Right lobe of liver (tissue), 4 donors: ENCODE data around the gene LEF1.

ENCODE experiments used
- CTCF ChIP-seq, 4 donors: fragments of 200-600 bp in 3 of 4; fragments of 450-650 bp in 1 of 4; IDR thresholded peaks; one replicate each; pipeline versions ENCODE4 v1.5.1 to v1.8.0; 2016 to 2022; ENCODE audit warnings: antibody characterized with exemption in 4 of 4, mild to moderate bottlenecking in 2 of 4
- POLR2A ChIP-seq: fragments of 450-650 bp; IDR thresholded peaks from one replicate; pipeline ENCODE4 v1.6.1; 2017; ENCODE audit warnings: antibody characterized with exemption, mild to moderate bottlenecking
- donor health status: DM: no; HTN: no; CAD: no.
- donor health status: DM: no; HTN: no; CAD: no.
- donor health status: DM: no; HTN: yes; CAD: no.

- no peak for TF ChIP-seq CTCF (IDR thresholded peaks at IDR 0.05)
- no peak for TF ChIP-seq POLR2A
These were observed 3.1 kb downstream of the LEF1 start for GRCh38 chr4:108165586-108165985.
